ENCODE measurements around the gene ATP8A1.
A peak's percentile ranks its signal among the peaks of the same experiment; 100 is the strongest.

Gene ATP8A1

GRCh38 chr4:42562016-42562415 is 94.9 kb downstream of the ATP8A1 start:
- no peak for DNase-seq

DNA sequence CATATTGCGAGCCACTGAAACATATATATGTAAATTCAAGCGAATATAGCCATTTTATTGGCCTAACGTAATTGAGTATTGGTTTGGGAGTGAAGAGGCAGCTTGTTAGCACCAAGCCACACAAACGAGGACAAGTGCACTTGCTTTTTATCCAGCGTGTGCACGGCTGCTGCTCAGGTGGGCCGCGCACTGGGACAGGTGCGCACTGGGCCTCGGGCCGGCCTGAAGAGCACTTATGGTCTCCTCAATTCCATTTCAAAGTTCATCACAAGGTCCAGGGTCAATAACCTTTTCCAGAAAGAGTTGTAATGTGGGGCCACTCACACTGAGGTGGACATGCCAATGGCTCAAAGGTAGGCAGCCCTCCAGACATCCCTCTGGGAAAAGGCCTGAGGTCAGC is 95.9 kb downstream of the ATP8A1 start:
- no peak for DNase-seq

DNA sequence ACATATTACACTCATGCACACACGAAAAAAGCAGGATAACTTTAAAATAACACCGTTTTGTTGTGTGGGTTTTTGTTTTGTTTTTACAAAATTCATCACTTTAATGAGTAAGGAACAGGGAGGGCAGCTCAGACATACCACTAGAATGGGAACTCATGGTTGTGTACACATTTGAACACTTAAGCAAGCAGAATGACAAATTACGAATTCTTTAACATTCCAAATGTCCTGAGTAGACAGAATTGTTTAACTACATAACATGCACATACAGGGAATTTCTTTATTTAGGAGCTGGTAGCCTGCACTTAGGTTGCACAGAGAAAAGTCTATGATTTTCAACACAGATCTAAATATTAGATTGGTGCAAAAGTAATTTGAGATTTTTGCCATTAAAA is 96.4 kb downstream of the ATP8A1 start:
- DNase-seq = no peak

- no peak for DNase-seq
Observed at GRCh38 chr4:42558156-42558555, 98.7 kb downstream of the ATP8A1 start.

DNA sequence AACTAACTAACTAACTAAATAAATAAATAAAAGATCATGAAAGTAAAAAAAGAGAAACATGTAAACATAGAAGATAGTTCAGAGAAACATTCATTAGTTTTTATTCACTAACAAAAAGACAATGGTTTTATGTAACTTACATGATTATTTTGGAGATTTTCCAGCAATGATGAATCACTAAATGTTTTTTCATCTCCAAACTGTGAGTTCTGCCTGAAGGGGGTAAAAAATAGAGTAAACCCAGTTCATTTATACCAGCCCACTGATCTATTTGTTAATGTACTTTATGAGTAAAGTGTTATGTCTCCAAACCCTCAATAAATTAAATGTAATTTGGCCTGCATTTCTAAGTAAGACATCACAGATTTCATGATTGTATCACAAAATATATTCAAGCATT is 101.1 kb downstream of the ATP8A1 start:
- DNase-seq = no peak

DNA sequence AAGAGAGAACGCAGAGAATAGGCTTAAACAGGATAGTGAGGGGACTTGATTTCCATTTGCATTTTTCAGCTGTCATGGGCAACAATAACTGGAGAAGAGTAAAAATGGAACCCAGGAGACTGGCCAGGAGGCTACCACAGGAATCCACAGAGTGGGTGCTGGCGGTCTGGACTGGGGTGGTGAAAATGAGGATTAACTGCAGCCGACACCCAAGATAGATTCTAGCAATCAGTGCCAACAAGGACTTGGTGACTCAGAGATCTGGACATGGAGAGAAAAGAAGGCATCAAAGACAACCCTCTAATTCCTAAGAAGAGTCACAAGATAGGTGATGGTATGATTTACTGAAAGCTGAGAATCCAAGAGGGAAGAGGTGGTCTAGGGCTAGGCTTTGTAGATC is 102.8 kb downstream of the ATP8A1 start:
- no peak for DNase-seq

- DNase-seq = no peak
Observed at GRCh38 chr4:42549896-42550295, 107.0 kb downstream of the ATP8A1 start.

DNA sequence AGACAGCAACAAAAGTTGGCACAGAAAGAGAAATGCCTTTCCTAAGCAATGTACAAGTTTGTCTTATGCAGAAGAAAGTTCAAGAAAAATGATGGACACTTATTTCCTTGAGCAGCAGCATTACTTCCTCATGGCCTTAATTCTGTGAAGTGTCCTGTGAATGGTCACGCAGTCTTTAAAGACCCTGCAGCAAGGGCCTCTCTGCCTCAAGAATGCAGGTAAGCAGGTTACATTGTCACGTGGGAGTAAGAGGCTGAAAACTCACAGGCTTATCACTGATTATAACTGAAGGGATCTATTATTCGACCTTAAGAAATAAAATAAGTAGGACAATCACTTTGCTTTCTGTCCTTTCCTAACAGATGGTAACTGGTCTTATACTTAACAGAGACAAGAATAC is 109.1 kb downstream of the ATP8A1 start:
- DNase-seq = no peak

DNA sequence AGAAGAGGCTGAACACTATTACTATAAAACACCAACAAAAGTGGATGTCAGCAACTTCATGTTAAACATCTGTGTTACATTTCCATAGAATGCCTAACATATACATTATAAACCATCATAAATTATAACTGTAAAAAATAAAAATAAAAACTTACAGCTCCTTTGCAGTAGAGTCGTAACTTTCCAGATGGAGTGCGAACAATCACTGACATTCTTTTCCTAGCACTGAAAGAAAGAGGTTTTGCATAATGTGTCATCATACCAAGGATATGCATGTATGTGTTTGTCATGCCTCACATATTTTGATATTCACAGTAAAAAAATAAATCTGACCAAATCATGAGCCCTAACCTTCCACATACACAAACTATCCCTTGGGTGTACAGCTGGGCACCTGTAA is 113.1 kb downstream of the ATP8A1 start:
- DNase-seq = no peak

DNA sequence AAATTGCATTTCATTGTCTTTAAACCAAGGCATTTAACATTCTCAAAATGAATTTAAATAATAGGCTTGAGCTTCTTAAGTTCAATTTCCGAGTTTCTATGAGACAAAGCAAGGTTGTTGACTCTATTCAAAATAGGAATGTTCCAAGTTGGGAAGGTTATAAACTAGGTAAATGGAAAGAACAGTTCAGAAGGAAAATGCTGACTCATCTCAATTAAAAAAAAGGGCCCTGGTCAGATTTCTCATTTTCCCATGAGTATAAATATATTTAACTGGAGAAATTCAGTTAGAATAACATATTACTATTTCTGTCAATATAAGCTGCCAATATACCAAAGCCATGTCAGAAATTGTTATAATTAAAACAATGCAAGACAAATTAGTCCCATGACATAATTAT is 113.8 kb downstream of the ATP8A1 start:
- DNase-seq = no peak

GRCh38 chr4:42541647-42542046 is 115.3 kb downstream of the ATP8A1 start:
- DNase-seq = no peak

DNA sequence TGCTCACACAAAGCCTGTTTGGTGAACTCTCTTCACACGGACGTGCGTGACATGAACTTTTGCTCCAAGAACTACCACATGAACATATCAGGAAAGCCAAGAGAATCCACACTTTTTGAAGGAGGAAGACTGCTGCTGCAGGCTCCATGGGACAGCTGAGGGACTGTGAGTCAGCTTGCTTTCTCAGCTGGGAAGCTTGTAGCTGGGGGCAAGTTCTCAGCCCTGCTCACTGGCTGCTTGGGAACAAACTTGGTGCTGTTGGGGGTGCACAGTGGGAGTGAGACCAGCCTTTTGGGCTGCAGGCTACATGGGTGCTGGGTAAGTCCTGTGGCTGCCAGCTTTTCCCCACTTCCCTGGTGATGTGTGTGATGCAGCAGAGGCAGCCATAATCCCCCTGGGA is 123.9 kb downstream of the ATP8A1 start:
- no peak for DNase-seq

DNA sequence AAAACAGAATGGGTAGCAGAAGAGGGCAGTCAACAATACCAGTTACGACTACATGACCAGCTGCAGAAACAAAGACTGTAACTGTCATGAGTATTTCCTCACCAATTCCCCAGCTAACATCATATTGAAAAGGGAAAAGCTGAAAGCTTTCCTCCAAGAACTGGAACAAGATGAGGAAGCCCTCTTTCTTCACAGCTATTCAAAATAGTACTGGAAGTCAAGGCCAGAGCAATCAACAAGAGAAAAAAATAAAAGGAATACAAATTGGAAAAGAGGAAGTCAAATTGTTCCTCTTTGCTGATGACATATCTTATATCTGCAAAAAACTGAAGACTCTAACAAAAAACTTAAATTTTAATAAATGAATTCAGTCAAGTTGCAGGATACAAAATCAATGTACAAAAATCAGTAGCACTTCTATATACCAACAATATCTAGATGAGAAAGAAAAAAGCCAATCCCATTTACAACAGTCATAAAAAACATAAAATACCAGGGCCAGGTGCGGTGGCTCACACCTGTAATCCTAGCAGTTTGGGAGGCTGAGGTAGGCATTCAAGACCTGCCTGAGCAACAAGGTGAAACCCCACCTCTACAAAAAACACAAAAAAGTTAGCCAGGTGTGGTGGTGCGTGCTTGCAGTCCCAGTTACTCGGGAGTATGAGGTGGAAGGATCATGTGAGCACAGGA is 125.4 kb downstream of the ATP8A1 start:
- DNase-seq = no peak

GRCh38 chr4:42523066-42523718 is 133.7 kb downstream of the ATP8A1 start:
- no peak for DNase-seq

- DNase-seq = peak; percentile 37
Observed at GRCh38 chr4:42519803-42520417, 137.0 kb downstream of the ATP8A1 start.

DNA sequence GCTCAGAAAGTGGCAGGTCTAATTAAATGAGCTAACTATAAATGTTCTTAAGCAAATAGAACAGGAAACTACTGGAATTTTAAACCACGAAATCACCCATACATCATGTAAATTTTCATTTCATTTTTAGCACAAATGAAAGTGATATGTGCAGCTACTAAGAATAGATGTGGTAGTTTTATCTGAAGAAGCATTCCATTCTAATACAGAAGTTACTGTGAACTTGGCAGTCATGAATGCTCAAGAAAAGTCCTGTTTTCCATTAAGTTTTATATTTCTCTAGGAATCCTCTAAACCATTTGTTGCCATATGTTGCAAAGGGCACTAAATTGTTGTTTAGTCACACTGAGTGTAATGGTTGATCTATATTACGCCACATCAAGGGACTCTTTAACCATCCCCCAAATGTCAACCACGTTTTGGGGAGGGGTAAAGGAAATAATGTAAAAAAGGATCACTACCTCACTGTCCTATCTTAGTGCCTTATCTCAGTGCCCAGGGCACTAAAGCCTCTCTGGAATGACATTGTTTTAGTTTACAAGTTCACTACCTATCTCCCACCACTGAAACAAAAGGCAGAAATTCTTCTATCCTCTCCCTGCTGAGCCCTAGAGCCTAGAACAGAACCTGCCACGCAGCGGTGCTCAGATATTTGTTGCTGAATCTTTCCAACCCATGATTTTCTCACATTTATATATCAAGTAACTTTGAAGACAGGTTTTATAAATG is 141.6 kb downstream of the ATP8A1 start:
- no peak for DNase-seq

DNA sequence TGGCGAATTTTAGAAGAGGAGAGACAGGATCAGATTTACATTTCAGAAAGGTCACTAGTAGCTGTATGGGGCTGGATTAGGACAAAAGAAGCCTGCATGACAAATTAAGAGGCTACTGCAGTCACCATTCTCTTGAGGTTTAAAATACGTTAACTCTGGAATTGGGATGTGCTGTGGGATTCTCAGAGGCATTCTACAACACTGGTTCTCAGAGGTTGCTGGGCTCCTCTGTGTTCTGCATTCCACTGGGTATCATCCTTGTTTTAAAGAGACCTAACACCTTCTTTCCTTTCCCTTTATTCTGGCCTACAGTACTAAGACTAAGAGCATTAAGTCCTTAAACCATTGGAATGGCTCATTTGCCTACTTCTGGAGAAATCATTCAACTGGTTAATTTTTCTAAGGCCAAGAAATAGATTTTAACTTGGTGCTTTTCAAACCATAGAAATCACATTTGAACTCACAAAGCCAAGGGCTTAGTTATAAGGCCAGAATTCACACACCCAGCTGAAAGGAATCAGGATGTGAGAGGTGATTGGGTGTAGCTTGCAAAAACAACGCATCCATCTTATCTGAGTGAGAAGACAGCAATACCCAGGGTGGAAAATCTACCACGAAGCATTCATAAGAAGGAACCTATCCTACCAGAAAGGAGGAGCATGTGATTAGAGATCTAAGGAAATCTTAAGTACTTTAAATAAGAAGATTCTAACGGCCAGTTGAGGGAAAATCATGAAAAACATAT is 143.0 kb downstream of the ATP8A1 start:
- DNase-seq = no peak

DNA sequence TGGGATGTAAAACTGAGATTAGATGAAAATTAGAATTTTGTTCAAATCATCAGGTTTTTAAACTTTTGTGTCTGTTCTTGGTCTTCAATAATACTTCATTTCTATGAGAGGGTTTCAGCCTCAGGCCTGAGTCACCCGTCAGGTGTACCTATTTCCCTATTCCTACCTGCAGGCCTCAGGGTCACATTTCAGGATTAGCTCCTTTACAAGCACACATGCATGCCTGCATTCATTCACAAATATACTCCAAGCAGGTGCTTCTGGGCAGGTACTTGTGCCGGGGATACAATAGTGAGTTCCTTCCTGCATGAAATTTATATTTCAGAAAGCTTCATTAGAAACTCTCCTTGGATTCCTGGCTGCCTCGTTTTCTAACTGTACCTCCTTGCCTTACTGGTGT is 144.7 kb downstream of the ATP8A1 start:
- DNase-seq = no peak

DNA sequence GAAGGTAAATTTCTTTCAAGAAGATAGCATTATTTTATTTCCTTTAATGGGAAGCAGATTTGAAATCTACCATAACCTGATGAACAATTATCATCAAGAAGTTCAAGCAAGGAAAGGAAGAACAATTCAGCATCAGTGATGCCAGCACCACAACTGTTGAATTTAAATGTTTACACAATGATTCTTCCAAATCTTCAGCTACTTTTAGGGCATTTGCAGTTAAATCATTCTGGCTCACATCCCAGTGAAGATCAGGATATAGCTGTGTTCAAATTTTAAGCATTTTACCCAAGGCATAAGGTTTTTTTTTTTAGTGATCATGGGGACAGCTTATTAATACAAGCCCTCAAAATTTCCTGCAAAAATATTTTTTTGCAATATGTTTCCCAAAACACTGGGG is 146.7 kb downstream of the ATP8A1 start:
- DNase-seq = no peak

DNA sequence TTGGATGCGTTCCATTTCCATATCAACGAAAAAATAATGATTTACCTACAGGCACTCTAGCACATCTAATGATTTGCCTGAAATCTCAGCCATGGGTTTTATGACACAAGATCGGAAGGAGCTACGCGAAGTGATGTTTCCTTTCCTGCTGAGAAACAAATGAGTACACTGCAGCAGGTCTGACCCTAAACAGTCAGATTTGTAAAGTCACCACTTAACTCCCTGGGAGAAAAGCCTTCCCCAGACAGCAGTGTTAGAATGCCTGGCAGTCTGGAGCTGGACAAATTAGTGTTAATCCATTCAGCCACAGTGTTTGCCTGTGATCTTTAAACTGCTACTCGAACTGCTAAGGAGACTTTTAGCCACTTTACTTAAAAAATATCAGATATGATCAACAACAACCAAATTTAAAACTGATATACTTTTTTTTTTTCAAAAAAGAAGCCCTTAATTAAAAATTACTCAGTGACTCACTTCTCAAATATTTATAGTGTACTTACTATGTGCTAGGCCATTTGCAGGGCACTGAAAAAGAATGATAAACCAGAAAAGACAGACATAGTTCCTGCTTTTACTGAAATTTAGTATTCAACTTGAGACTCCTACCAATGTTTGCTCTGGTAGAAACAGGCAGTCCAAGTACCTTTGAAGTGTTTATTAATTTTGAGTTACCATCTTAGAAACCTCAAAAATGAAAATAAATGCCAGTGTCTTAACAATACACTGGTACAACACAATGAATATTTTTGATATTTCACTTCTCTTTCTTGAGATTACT is 155.1 kb downstream of the ATP8A1 start:
- DNase-seq = no peak

DNA sequence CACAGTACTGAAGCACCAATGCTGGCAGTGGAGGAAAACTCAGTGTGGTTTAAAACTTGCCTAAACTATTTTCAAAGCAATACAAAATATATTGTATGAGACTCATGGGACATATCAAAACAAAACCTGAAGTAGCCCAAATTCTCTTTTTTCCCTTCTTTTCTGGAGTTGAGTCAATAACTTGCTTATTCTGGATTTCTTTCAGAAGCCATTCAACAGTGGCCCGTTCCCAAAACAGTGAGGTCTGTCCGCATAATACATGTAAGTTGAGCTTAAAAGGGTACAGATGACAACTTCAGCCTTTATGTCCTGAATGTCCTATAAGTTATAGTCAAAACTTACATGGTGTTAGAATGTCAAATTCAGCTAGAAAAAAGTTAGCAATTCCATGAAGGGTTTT is 158.9 kb downstream of the ATP8A1 start:
- DNase-seq = no peak
